Measurements from ENCODE around the gene GNL2. TPM values are rescaled to one million over a fixed set of nuclear protein-coding genes. Genes with fewer than 3 reads are reported as not detected.

GNL2 gene
- total RNA-seq, result 10 to 100 TPM; 65.4 to 73.6 TPM

GRCh38 chr1:37595440-37596181, at the start of gene GNL2:
Gene GNL2 (minus strand): TSS chr1:37595937. CDS start chr1:37595822, 115 bp downstream.

GRCh38 chr1:37634244-37634991, 38.7 kb upstream of the GNL2 start, which contains the start of gene RSPO1:
Gene RSPO1 (minus strand): TSS chr1:37634892. CDS start chr1:37629661, 5,231 bp downstream.

GRCh38 chr1:37556712-37557196, 39.0 kb downstream of the GNL2 start, which contains the start of gene DNALI1:
Gene DNALI1 (plus strand): TSS chr1:37556940. CDS start chr1:37556995, 55 bp downstream.

GRCh38 chr1:37553927-37554808, 41.6 kb downstream of the GNL2 start, which contains the start of gene SNIP1:
Gene SNIP1 (minus strand): TSS chr1:37554293. CDS start chr1:37554229, 64 bp downstream.

Small RNA genes within 50 kb of the gene (small RNA-seq; reads per million reads assigned to genes)
- gene AL034379.1, result 0 reads per million in 2 donors

Other genes starting within 250 kb of the GNL2 start
- 10 to 100 TPM in 1 of 2 donors, 1 to 10 TPM in 1; 3.7 to 15.8 TPM for gene ZC3H12A, start 121.4 kb downstream of the GNL2 start, total RNA-seq
- 10 to 100 TPM; 45.0 to 54.7 TPM for gene MEAF6, start 81.2 kb downstream of the GNL2 start, total RNA-seq
- gene SNIP1, start 41.6 kb downstream of the GNL2 start, total RNA-seq, result 1 to 10 TPM; 6.2 to 9.3 TPM
- gene DNALI1, start 39.0 kb downstream of the GNL2 start, total RNA-seq, result 1 to 10 TPM; 3.4 to 6.0 TPM
- gene RSPO1, start 39.0 kb upstream of the GNL2 start, total RNA-seq, result not detected
- 10 to 100 TPM in 1 of 2 donors, 1 to 10 TPM in 1; 9.6 to 24.3 TPM for gene CDCA8, start 96.6 kb upstream of the GNL2 start, total RNA-seq
- not detected for gene EPHA10, start 169.2 kb upstream of the GNL2 start, total RNA-seq
- 1 to 10 TPM in 1 of 2 donors, under 1 TPM in 1; 1.00 to 1.4 TPM for gene MANEAL, start 197.9 kb upstream of the GNL2 start, total RNA-seq
- 10 to 100 TPM; 12.0 TPM for gene C1orf122, start 211.9 kb upstream of the GNL2 start, total RNA-seq
- 10 to 100 TPM; 18.9 to 42.0 TPM for gene YRDC, start 212.3 kb upstream of the GNL2 start, total RNA-seq

Data from melanocyte of skin (primary cell).